OCI-LY7 (cell line): ENCODE results near the gene SEZ6.

Experiments used
- CTCF ChIP-seq: fragments of 200-600 bp; sonication (generic); conservative IDR thresholded peaks from 2 replicates; pipeline ENCODE4 v1.5.1; 2014; ENCODE audit warnings: mild to moderate bottlenecking, antibody characterized with exemption, low read length, moderate library complexity, mixed read lengths
- EZH2phosphoT487 ChIP-seq: fragments of 200-600 bp; sonication (generic); IDR thresholded peaks from 2 replicates; pipeline ENCODE4 v1.6.1; 2018; ENCODE audit warnings: low read depth, borderline replicate concordance, mild to moderate bottlenecking, mixed run types, antibody characterized with exemption, low read length, moderate library complexity, mixed read lengths

DNA sequence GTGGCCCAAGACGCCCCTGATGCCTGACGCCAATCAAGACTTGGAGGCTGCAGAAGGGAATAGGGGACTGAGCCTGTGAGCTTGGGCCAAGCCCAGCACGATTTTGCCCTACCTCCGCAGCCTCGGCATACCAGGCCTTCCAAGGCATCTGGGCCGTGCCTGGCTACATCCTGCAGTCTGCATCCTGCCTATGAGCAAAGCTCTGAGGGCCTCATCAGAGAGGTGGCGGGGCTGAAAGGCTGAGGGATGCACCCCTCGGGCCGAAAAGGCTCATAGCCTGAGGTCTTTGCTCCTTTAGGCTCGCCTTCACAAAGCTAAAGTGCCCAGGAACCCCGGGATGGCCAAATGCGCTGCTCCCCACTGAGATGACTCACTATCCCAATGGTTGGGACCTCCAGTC lies 2.5 kb downstream of the SEZ6 start:
- TF ChIP-seq CTCF (no peak), EZH2phosphoT487 (no peak)
